ENCODE measurements around the gene EID2B. TPM values are rescaled to one million over a fixed set of nuclear protein-coding genes. Genes with fewer than 3 reads are reported as not detected.

EID2B gene
- total and polyA plus RNA-seq, 2 of the 13 experiments (the other 11 are each of a cell fraction or from before 2014, with no cell fraction given) = 2.5 to 3.7 TPM

- TF ChIP-seq, protein P1, sequence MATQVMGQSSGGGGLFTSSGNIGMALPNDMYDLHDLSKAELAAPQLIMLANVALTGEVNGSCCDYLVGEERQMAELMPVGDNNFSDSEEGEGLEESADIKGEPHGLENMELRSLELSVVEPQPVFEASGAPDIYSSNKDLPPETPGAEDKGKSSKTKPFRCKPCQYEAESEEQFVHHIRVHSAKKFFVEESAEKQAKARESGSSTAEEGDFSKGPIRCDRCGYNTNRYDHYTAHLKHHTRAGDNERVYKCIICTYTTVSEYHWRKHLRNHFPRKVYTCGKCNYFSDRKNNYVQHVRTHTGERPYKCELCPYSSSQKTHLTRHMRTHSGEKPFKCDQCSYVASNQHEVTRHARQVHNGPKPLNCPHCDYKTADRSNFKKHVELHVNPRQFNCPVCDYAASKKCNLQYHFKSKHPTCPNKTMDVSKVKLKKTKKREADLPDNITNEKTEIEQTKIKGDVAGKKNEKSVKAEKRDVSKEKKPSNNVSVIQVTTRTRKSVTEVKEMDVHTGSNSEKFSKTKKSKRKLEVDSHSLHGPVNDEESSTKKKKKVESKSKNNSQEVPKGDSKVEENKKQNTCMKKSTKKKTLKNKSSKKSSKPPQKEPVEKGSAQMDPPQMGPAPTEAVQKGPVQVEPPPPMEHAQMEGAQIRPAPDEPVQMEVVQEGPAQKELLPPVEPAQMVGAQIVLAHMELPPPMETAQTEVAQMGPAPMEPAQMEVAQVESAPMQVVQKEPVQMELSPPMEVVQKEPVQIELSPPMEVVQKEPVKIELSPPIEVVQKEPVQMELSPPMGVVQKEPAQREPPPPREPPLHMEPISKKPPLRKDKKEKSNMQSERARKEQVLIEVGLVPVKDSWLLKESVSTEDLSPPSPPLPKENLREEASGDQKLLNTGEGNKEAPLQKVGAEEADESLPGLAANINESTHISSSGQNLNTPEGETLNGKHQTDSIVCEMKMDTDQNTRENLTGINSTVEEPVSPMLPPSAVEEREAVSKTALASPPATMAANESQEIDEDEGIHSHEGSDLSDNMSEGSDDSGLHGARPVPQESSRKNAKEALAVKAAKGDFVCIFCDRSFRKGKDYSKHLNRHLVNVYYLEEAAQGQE (IDR thresholded peaks at IDR 0.05; ENCODE audit: borderline replicate concordance in 1 of 2, low read depth in 1 of 2, low read length in 2 of 2) = no peak
- TF ChIP-seq ATF4 (CRISPR knock-in tag; IDR thresholded peaks at IDR 0.05) (peak in 1 of 2 experiments; percentile 78; a peak in 2 of 4 replicates), ZNF468 (CRISPR knock-in tag; IDR thresholded peaks at IDR 0.05) (0 out of 2 replicates have a peak, but pooled peaks have one; percentile 87), MED1 (CRISPR knock-in tag; IDR thresholded peaks at IDR 0.05) (peak; percentile 67), SRF (IDR thresholded peaks at IDR 0.05; ENCODE audit: low read depth, low read length) (no peak), ZFAT (CRISPR knock-in tag; conservative IDR thresholded peaks at IDR 0.05) (peak; percentile 89), HIVEP1 (CRISPR knock-in tag; IDR thresholded peaks at IDR 0.05) (no peak; the same call in 1 of the 2 replicates), ZNF543 (CRISPR knock-in tag; IDR thresholded peaks at IDR 0.05) (peak; percentile 69; the same call in 1 of the 2 replicates), SPEN (CRISPR knock-in tag; IDR thresholded peaks at IDR 0.05; ENCODE audit: low read depth) (peak; percentile 81), CSRNP2 (CRISPR knock-in tag; conservative IDR thresholded peaks at IDR 0.05; ENCODE audit: low read depth) (peak; percentile 94), STAG1 (CRISPR knock-in tag; IDR thresholded peaks at IDR 0.05) (peak; percentile 5; the same call in 1 of the 2 replicates), ZNF879 (CRISPR knock-in tag; IDR thresholded peaks at IDR 0.05) (peak; percentile 86; the same call in 1 of the 2 replicates), FLYWCH1 (CRISPR knock-in tag; IDR thresholded peaks at IDR 0.05) (peak; percentile 97; the same call in 1 of the 2 replicates), SUZ12 (IDR thresholded peaks at IDR 0.05; ENCODE audit: low read depth, low read length) (no peak), ZSCAN25 (CRISPR knock-in tag; IDR thresholded peaks at IDR 0.05) (peak; percentile 76; the same call in 1 of the 2 replicates), ISL2 (CRISPR knock-in tag; IDR thresholded peaks at IDR 0.05) (peak; percentile 66), CENPX (CRISPR knock-in tag; IDR thresholded peaks at IDR 0.05) (no peak), SP2 (CRISPR knock-in tag; IDR thresholded peaks at IDR 0.05) (peak; percentile 26; the same call in 1 of the 2 replicates), IRX3 (CRISPR knock-in tag; IDR thresholded peaks at IDR 0.05; ENCODE audit: borderline replicate concordance, low read depth) (peak; percentile 99), ZNF878 (CRISPR knock-in tag; IDR thresholded peaks at IDR 0.05) (no peak)
- TF ChIP-seq, protein P2, sequence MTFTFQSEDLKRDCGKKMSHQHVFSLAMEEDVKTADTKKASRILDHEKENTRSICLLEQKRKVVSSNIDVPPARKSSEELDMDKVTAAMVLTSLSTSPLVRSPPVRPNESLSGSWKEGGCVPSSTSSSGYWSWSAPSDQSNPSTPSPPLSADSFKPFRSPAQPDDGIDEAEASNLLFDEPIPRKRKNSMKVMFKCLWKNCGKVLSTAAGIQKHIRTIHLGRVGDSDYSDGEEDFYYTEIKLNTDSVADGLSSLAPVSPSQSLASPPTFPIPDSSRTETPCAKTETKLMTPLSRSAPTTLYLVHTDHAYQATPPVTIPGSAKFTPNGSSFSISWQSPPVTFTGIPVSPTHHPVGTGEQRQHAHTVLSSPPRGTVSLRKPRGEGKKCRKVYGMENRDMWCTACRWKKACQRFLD (CRISPR knock-in tag; IDR thresholded peaks at IDR 0.05; ENCODE audit: borderline replicate concordance) = peak; percentile 88; the same call in 1 of the 2 replicates
These were observed 25.5 kb downstream of the EID2B start (continued) for GRCh38 chr19:39506944-39507714.

Measured in HepG2 (cell line).